ENCODE data around the gene RABGAP1L.

DNA sequence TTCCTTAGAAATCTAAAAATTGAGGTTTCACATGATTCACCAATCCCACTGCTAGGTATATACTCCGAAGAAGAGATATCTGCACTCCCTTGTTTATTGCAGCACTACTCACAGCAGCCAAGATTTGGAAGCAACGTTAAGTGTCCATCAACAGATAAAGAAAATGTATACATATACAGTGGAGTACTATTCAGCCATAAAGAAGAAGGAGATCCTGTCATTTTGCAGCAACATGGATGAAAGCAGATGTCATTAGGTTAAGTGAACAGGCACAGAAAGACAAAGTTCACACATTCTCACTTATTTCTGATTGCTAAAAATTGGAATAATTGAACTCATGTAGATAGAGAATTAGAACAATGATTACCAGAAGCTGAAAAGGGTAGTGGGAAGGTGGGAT is 56.4 kb downstream of the RABGAP1L start:
- TF ChIP-seq, protein P1, sequence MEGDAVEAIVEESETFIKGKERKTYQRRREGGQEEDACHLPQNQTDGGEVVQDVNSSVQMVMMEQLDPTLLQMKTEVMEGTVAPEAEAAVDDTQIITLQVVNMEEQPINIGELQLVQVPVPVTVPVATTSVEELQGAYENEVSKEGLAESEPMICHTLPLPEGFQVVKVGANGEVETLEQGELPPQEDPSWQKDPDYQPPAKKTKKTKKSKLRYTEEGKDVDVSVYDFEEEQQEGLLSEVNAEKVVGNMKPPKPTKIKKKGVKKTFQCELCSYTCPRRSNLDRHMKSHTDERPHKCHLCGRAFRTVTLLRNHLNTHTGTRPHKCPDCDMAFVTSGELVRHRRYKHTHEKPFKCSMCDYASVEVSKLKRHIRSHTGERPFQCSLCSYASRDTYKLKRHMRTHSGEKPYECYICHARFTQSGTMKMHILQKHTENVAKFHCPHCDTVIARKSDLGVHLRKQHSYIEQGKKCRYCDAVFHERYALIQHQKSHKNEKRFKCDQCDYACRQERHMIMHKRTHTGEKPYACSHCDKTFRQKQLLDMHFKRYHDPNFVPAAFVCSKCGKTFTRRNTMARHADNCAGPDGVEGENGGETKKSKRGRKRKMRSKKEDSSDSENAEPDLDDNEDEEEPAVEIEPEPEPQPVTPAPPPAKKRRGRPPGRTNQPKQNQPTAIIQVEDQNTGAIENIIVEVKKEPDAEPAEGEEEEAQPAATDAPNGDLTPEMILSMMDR (tag by site-specific recombination; IDR thresholded peaks at IDR 0.05), result no peak
- no peak for TF ChIP-seq ZNF114 (tag by site-specific recombination; IDR thresholded peaks at IDR 0.05)
- no peak for TF ChIP-seq SETDB1 (IDR thresholded peaks at IDR 0.05; ENCODE audit: insufficient read length, low read length)
- no peak for TF ChIP-seq SP7 (tag by site-specific recombination; IDR thresholded peaks at IDR 0.05)
- TF ChIP-seq ZEB2 (tag by site-specific recombination; IDR thresholded peaks at IDR 0.05), result no peak
- no peak for TF ChIP-seq GLIS2 (tag by site-specific recombination; IDR thresholded peaks at IDR 0.05)
- no peak for TF ChIP-seq YY1 (tag by site-specific recombination; IDR thresholded peaks at IDR 0.05)

All from HEK293 (cell line).